Neural cell (in vitro differentiated cells): Measurements from ENCODE around the gene BTRC. TPM values are rescaled to one million over a fixed set of nuclear protein-coding genes. Genes with fewer than 3 reads are reported as not detected.

Source experiments
- H2AFZ ChIP-seq: fragments of 200-600, 300-800 bp; sonication (generic), shearing (Covaris generic); 2 replicates; pipeline ENCODE4 v1.6.0; 2014; ENCODE audit warnings: low read depth, mild to moderate bottlenecking, antibody characterized with exemption, low read length, moderate library complexity
- H3F3A ChIP-seq: fragments of 200-600 bp; shearing (Covaris generic); 2 replicates; pipeline ENCODE4 v1.6.1; 2016; ENCODE audit warnings: mild to moderate bottlenecking, moderate library complexity, mixed read lengths, antibody characterized with exemption, low read length; ENCODE audit not compliant: insufficient read depth, poor library complexity, severe bottlenecking
- H3K27ac ChIP-seq: fragments of 200-600, 300-800 bp; sonication (generic), shearing (Covaris generic); 2 replicates; pipeline ENCODE4 v1.5.1; 2014; ENCODE audit warnings: mild to moderate bottlenecking, low read length, moderate library complexity
- H3K27me3 ChIP-seq: fragments of 300-800, 200-600 bp; sonication (generic), shearing (Covaris generic); 2 replicates; pipeline ENCODE4 v1.6.0; 2014; ENCODE audit warnings: mild to moderate bottlenecking, low read depth, low read length, moderate library complexity; ENCODE audit not compliant: insufficient read depth
- H3K36me3 ChIP-seq: fragments of 300-800, 200-600 bp; sonication (generic), shearing (Covaris generic); 2 replicates; pipeline ENCODE4 v1.5.1; 2014; ENCODE audit warnings: mild to moderate bottlenecking, antibody characterized with exemption, low read length, moderate library complexity; ENCODE audit not compliant: insufficient read depth
- H3K4me2 ChIP-seq: fragments of 300-800, 200-600 bp; sonication (generic), shearing (Covaris generic); 2 replicates; pipeline ENCODE4 v1.6.0; 2014; ENCODE audit warnings: mild to moderate bottlenecking, low read length
- H3K4me3 ChIP-seq: fragments of 300-800, 200-600 bp; sonication (generic), shearing (Covaris generic); 2 replicates; pipeline ENCODE4 v1.5.1; 2014; ENCODE audit warnings: mild to moderate bottlenecking, low read length, moderate library complexity
- H3K79me2 ChIP-seq: fragments of 200-600 bp; shearing (Covaris generic); replicated peaks from 2 replicates; pipeline ENCODE4 v1.6.0; 2014; ENCODE audit warnings: mild to moderate bottlenecking, low read length, moderate library complexity; ENCODE audit not compliant: insufficient read depth
- H3K9ac ChIP-seq: fragments of 300-800, 200-600 bp; sonication (generic), shearing (Covaris generic); 2 replicates; pipeline ENCODE4 v1.6.1; 2016; ENCODE audit warnings: mild to moderate bottlenecking, low read length, mixed read lengths
- H3K9me2 ChIP-seq: fragments of 200-600 bp; shearing (Covaris generic); 2 replicates; pipeline ENCODE4 v1.6.1; 2016; ENCODE audit warnings: mild to moderate bottlenecking, low read length, mixed read lengths; ENCODE audit not compliant: insufficient read depth
- H3K9me3 ChIP-seq: fragments of 200-600, 300-800 bp; sonication (generic), shearing (Covaris generic); 2 replicates; pipeline ENCODE4 v1.6.1; 2016; ENCODE audit warnings: mild to moderate bottlenecking, mixed run types, low read length, moderate library complexity, mixed read lengths
- H4K20me1 ChIP-seq: fragments of 200-600 bp; shearing (Covaris generic); 2 replicates; pipeline ENCODE4 v1.6.1; 2016; ENCODE audit warnings: mild to moderate bottlenecking, mixed run types; ENCODE audit not compliant: insufficient read depth
- EP300 ChIP-seq: fragments of 450-650 bp; conservative IDR thresholded peaks from 2 replicates; pipeline ENCODE4 v1.6.1; 2014; ENCODE audit warnings: antibody characterized with exemption, mild to moderate bottlenecking, moderate library complexity; ENCODE audit not compliant: poor library complexity, severe bottlenecking
- EZH2 ChIP-seq: fragments of 200-600, 300-800 bp; shearing (Covaris generic), sonication (generic); IDR thresholded peaks from 2 replicates; pipeline ENCODE4 v1.6.1; 2014; ENCODE audit warnings: antibody characterized with exemption, low read length, borderline replicate concordance, mild to moderate bottlenecking; ENCODE audit not compliant: insufficient read depth, poor library complexity, severe bottlenecking
- MXI1 ChIP-seq: fragments of 450-650 bp; conservative IDR thresholded peaks from 2 replicates; pipeline ENCODE4 v1.6.1; 2014; ENCODE audit warnings: antibody characterized with exemption, mild to moderate bottlenecking; ENCODE audit not compliant: poor library complexity, severe bottlenecking
- POLR2AphosphoS5 ChIP-seq: IDR thresholded peaks from 2 replicates; pipeline ENCODE4 v1.6.1; 2012
- RAD21 ChIP-seq: fragments of 450-650 bp; conservative IDR thresholded peaks from 2 replicates; pipeline ENCODE4 v1.6.1; 2014; ENCODE audit warnings: antibody characterized with exemption, mild to moderate bottlenecking, moderate library complexity
- REST ChIP-seq: IDR thresholded peaks from 2 replicates; pipeline ENCODE4 v1.6.1; 2012; ENCODE audit warnings: borderline replicate concordance
- SMC3 ChIP-seq: fragments of 450-650 bp; conservative IDR thresholded peaks from 2 replicates; pipeline ENCODE4 v1.6.1; 2014; ENCODE audit warnings: antibody characterized with exemption, mild to moderate bottlenecking, moderate library complexity; ENCODE audit not compliant: poor library complexity
- TAF1 ChIP-seq: IDR thresholded peaks from 2 replicates; pipeline ENCODE4 v1.6.1; 2012; ENCODE audit warnings: low read depth
- polyA plus RNA-seq: library from polyadenylated mRNA; depleted of rRNA; stranded (reverse); fragments of >200 nt; gene quantifications from 2 replicates; pipeline ENCODE4 v1.2.3, GENCODE V29; 2014
- TF ChIP-seq, protein P1 (sequence below): fragments of 450-650 bp; IDR thresholded peaks from 2 replicates; pipeline ENCODE4 v1.5.1; 2014; ENCODE audit warnings: antibody characterized with exemption, mild to moderate bottlenecking, moderate library complexity; ENCODE audit not compliant: poor library complexity, severe bottlenecking

BTRC gene
- polyA plus RNA-seq, 1 donor from 2014 or later, result 32.6 TPM

DNA sequence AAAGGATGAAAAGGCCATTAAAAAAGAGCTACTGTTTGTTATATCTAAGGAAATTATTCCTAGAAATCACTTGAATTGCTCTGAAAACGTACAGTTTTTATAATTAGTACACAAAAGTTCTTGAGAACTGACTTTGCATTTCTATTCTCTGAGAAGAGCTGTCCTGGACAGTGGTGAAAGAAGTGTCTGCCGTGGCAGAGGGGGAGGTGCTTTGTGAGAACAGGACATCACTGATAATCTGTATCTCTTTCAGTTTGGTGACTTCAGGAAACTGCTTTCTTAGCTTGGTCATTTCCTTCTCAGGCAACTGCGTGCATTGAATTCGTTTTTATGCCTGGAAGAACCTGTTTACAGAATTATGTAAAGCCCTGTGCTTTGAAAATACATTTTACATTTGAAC lies 182.0 kb downstream of the BTRC start:
- TF ChIP-seq EZH2 (no peak), EP300 (no peak), POLR2AphosphoS5 (no peak), MXI1 (no peak), RAD21 (no peak), SMC3 (no peak), TAF1 (no peak)
- TF ChIP-seq, protein P1, sequence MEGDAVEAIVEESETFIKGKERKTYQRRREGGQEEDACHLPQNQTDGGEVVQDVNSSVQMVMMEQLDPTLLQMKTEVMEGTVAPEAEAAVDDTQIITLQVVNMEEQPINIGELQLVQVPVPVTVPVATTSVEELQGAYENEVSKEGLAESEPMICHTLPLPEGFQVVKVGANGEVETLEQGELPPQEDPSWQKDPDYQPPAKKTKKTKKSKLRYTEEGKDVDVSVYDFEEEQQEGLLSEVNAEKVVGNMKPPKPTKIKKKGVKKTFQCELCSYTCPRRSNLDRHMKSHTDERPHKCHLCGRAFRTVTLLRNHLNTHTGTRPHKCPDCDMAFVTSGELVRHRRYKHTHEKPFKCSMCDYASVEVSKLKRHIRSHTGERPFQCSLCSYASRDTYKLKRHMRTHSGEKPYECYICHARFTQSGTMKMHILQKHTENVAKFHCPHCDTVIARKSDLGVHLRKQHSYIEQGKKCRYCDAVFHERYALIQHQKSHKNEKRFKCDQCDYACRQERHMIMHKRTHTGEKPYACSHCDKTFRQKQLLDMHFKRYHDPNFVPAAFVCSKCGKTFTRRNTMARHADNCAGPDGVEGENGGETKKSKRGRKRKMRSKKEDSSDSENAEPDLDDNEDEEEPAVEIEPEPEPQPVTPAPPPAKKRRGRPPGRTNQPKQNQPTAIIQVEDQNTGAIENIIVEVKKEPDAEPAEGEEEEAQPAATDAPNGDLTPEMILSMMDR, result no peak
- no peak overlapping the region for H3K27ac ChIP-seq

GRCh38 chr10:101536800-101537199 lies 182.8 kb downstream of the BTRC start:
- Histone ChIP-seq H2AFZ (no peak overlapping the region), H3K27me3 (no peaks in the 10 kb centered on the region), H3K27ac (no peak overlapping the region), H3K4me3 (no peak overlapping the region), H3K9ac (no peak overlapping the region), H4K20me1 (no peaks in the 10 kb centered on the region), H3K36me3 (peaks cover 3% of the 10 kb centered on the region), H3F3A (no peaks in the 10 kb centered on the region), H3K79me2 (no peaks in the 10 kb centered on the region), H3K9me3 (no peaks in the 10 kb centered on the region), H3K9me2 (no peaks in the 10 kb centered on the region), H3K4me2 (no peak overlapping the region)
- TF ChIP-seq TAF1 (no peak), POLR2AphosphoS5 (no peak), EZH2 (no peak), MXI1 (no peak), SMC3 (no peak)
- TF ChIP-seq, protein P1, result no peak

More for the DNA sequence above, 182.0 kb downstream of the BTRC start:
- Histone ChIP-seq H3K9me2 (no peaks in the 10 kb centered on the region), H3K36me3 (peaks cover 3% of the 10 kb centered on the region), H2AFZ (no peak overlapping the region), H3K9me3 (no peaks in the 10 kb centered on the region), H3K4me2 (no peak overlapping the region), H3K9ac (no peak overlapping the region), H3K79me2 (no peaks in the 10 kb centered on the region), H3K4me3 (no peak overlapping the region), H4K20me1 (no peaks in the 10 kb centered on the region), H3F3A (no peaks in the 10 kb centered on the region), H3K27me3 (no peaks in the 10 kb centered on the region)

- Histone ChIP-seq H3K36me3 (peaks cover 3% of the 10 kb centered on the region), H3K4me3 (no peak overlapping the region), H3F3A (no peaks in the 10 kb centered on the region), H3K27me3 (no peaks in the 10 kb centered on the region), H4K20me1 (no peaks in the 10 kb centered on the region), H3K9ac (no peak overlapping the region), H3K9me2 (no peaks in the 10 kb centered on the region), H3K27ac (no peak overlapping the region), H3K9me3 (no peaks in the 10 kb centered on the region), H3K79me2 (no peaks in the 10 kb centered on the region), H3K4me2 (no peak overlapping the region), H2AFZ (no peak overlapping the region)
- TF ChIP-seq POLR2AphosphoS5 (no peak), SMC3 (no peak), EP300 (no peak), TAF1 (no peak), EZH2 (no peak), RAD21 (no peak), MXI1 (no peak), REST (no peak)
- TF ChIP-seq, protein P1, result no peak
Measured at GRCh38 chr10:101538446-101538845, 184.5 kb downstream of the BTRC start.
